ENCODE measurements around the gene DGKD. TPM values are rescaled to one million over a fixed set of nuclear protein-coding genes. Genes with fewer than 3 reads are reported as not detected.

Gene DGKD
- total and polyA plus RNA-seq, 2 donors (not counting 1 experiment from before 2014, with no cell fraction given): 6.0 to 9.9 TPM

DNA sequence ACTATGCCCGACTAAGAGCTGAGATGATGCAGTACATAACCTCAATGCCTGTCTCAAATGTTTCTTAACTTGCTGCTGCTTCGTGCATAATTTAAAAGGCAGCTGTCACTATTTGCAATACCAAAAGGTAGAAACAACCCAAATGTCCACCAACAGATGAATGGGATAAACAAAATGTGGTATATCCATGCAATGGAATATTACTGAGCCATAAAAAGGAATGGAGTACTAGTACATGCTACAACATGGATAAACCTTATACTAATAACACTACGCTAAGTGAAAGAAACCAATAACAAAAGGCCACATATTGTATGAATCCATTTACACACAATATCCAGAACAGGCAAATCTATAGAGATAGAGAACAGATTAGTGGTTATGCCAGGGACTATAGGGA lies 13.0 kb upstream of the DGKD start:
- Histone ChIP-seq H3K79me2 (ENCODE audit: control insufficient read depth, insufficient read depth, low read length) (no peaks in the 10 kb centered on the region), H3K27ac (ENCODE audit: insufficient read depth, low read length) (no peak overlapping the region), H3K4me3 (replicated peaks in 1 of 4; ENCODE audit: control extremely low read depth in 1 of 4, insufficient read depth in 1 of 4, low read depth in 3 of 4, low read length in 4 of 4) (no peak overlapping the region), H2AFZ (ENCODE audit: low read length) (no peak overlapping the region), H3K36me3 (ENCODE audit: control insufficient read depth, insufficient read depth, low read length) (no peaks in the 10 kb centered on the region), H3K4me2 (ENCODE audit: extremely low read depth, insufficient read depth, low read length) (no peak overlapping the region), H3K9ac (ENCODE audit: insufficient read depth, low read length) (no peak overlapping the region), H3K9me3 (ENCODE audit: control insufficient read depth, insufficient read depth, low read depth, low read length) (no peaks in the 10 kb centered on the region), H3K4me1 (ENCODE audit: control insufficient read depth, extremely low read depth, insufficient read depth, low read length) (no peaks in the 10 kb centered on the region), H4K20me1 (ENCODE audit: control insufficient read depth, extremely low read depth, insufficient read depth, low read length) (no peaks in the 10 kb centered on the region), H3K27me3 (ENCODE audit: control insufficient read depth, insufficient read depth, low read length) (peaks cover 3% of the 10 kb centered on the region)
- TF ChIP-seq, protein P1, sequence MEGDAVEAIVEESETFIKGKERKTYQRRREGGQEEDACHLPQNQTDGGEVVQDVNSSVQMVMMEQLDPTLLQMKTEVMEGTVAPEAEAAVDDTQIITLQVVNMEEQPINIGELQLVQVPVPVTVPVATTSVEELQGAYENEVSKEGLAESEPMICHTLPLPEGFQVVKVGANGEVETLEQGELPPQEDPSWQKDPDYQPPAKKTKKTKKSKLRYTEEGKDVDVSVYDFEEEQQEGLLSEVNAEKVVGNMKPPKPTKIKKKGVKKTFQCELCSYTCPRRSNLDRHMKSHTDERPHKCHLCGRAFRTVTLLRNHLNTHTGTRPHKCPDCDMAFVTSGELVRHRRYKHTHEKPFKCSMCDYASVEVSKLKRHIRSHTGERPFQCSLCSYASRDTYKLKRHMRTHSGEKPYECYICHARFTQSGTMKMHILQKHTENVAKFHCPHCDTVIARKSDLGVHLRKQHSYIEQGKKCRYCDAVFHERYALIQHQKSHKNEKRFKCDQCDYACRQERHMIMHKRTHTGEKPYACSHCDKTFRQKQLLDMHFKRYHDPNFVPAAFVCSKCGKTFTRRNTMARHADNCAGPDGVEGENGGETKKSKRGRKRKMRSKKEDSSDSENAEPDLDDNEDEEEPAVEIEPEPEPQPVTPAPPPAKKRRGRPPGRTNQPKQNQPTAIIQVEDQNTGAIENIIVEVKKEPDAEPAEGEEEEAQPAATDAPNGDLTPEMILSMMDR (conservative IDR thresholded peaks at IDR 0.05 in 1 of 2, IDR thresholded peaks at IDR 0.05 in 1 of 2; ENCODE audit: low read depth in 1 of 2, low read length in 2 of 2): no peak
- TF ChIP-seq EZH2 (IDR thresholded peaks at IDR 0.05; ENCODE audit: low read length, missing control alignments): no peak
- DNase-seq (ENCODE audit: low read depth in 2 of 2): no peak

DNA sequence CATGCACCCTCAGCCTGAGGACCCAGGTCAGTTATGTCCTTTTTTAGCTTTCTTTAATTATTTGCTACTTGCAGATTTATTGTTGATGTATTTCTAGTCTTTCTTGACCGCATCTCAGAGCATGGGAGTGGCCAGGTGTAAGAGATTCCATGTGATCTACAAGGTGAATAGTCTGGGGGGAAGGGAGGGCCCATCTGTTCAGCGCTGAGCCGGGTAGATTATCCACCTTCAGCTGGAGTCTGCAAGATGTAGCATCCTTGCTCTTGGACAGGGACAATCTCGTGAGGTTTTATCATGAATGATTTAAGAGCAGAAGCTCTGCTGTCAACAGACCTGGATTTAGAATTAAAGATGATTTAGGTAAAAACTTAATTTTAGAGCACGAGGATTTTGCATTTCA lies 12.0 kb upstream of the DGKD start:
- no peak for DNase-seq (ENCODE audit: low read depth in 2 of 2)
- no peaks in the 10 kb centered on the region for H3K4me1 ChIP-seq (ENCODE audit: control insufficient read depth, extremely low read depth, insufficient read depth, low read length)
- no peaks in the 10 kb centered on the region for H3K36me3 ChIP-seq (ENCODE audit: control insufficient read depth, insufficient read depth, low read length)
- H3K4me2 ChIP-seq (ENCODE audit: extremely low read depth, insufficient read depth, low read length): no peak overlapping the region
- H3K27me3 ChIP-seq (ENCODE audit: control insufficient read depth, insufficient read depth, low read length): peaks cover 5% of the 10 kb centered on the region
- no peak overlapping the region for H3K9ac ChIP-seq (ENCODE audit: insufficient read depth, low read length)
- no peaks in the 10 kb centered on the region for H3K9me3 ChIP-seq (ENCODE audit: control insufficient read depth, insufficient read depth, low read depth, low read length)
- H3K27ac ChIP-seq (ENCODE audit: insufficient read depth, low read length): no peak overlapping the region
- H3K4me3 ChIP-seq (replicated peaks in 1 of 4; ENCODE audit: control extremely low read depth in 1 of 4, insufficient read depth in 1 of 4, low read depth in 3 of 4, low read length in 4 of 4): no peak overlapping the region
- H2AFZ ChIP-seq (ENCODE audit: low read length): no peak overlapping the region
- H4K20me1 ChIP-seq (ENCODE audit: control insufficient read depth, extremely low read depth, insufficient read depth, low read length): no peaks in the 10 kb centered on the region
- no peaks in the 10 kb centered on the region for H3K79me2 ChIP-seq (ENCODE audit: control insufficient read depth, insufficient read depth, low read length)
- no peak for TF ChIP-seq EZH2 (IDR thresholded peaks at IDR 0.05; ENCODE audit: low read length, missing control alignments)
- TF ChIP-seq, protein P1 (conservative IDR thresholded peaks at IDR 0.05 in 1 of 2, IDR thresholded peaks at IDR 0.05 in 1 of 2; ENCODE audit: low read depth in 1 of 2, low read length in 2 of 2): no peak

DNA sequence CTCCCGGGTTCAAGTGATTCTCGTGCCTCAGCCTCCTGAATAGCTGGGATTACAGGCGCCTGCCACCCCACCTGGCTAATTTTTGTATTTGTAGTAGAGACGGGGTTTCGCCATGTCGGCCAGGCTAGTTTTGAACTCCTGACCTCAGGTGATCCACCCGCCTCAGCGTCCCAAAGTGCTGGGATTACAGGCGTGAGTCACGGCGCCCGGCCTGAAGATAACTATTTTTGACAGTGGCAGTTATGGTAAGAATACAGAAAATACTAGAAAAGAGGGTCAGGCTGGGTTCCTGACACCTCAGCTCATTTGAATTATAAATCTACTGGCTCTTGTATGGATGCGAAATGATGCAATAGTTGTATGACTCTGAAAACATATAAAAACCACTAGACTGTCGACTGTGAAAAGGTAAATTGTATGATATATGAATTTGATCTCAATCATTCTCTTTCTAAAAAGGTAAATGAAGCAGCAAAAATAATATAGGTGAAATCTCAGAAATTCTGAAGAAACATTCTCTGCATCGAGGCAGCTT lies 11.1 kb upstream of the DGKD start:
- no peaks in the 10 kb centered on the region for H3K4me1 ChIP-seq (ENCODE audit: control insufficient read depth, extremely low read depth, insufficient read depth, low read length)
- H3K9me3 ChIP-seq (ENCODE audit: control insufficient read depth, insufficient read depth, low read depth, low read length): no peaks in the 10 kb centered on the region
- no peak overlapping the region for H3K9ac ChIP-seq (ENCODE audit: insufficient read depth, low read length)
- no peak for DNase-seq (ENCODE audit: low read depth in 2 of 2)
- no peak overlapping the region for H3K4me2 ChIP-seq (ENCODE audit: extremely low read depth, insufficient read depth, low read length)
- H3K36me3 ChIP-seq (ENCODE audit: control insufficient read depth, insufficient read depth, low read length): no peaks in the 10 kb centered on the region
- TF ChIP-seq, protein P1 (conservative IDR thresholded peaks at IDR 0.05 in 1 of 2, IDR thresholded peaks at IDR 0.05 in 1 of 2; ENCODE audit: low read depth in 1 of 2, low read length in 2 of 2): no peak
- TF ChIP-seq EZH2 (IDR thresholded peaks at IDR 0.05; ENCODE audit: low read length, missing control alignments): no peak
- no peak overlapping the region for H3K27ac ChIP-seq (ENCODE audit: insufficient read depth, low read length)
- peaks cover 2% of the 10 kb centered on the region for H3K27me3 ChIP-seq (ENCODE audit: control insufficient read depth, insufficient read depth, low read length)
- H2AFZ ChIP-seq (ENCODE audit: low read length): no peak overlapping the region
- no peaks in the 10 kb centered on the region for H4K20me1 ChIP-seq (ENCODE audit: control insufficient read depth, extremely low read depth, insufficient read depth, low read length)
- no peaks in the 10 kb centered on the region for H3K79me2 ChIP-seq (ENCODE audit: control insufficient read depth, insufficient read depth, low read length)
- H3K4me3 ChIP-seq (replicated peaks in 1 of 4; ENCODE audit: control extremely low read depth in 1 of 4, insufficient read depth in 1 of 4, low read depth in 3 of 4, low read length in 4 of 4): no peak overlapping the region

Measured in fibroblast of lung (primary cell).